Heart left ventricle (tissue), 16 donors: ENCODE data around the gene SMCO4. TPM values are rescaled to one million over a fixed set of nuclear protein-coding genes. Genes with fewer than 3 reads are reported as not detected.

Source experiments
- ATAC-seq, 4 donors: fragments of 200-7000 bp; cut with Tn5 transposase; one replicate each; pipeline ENCODE4 v1.9.1; 2020 to 2022; ENCODE audit warnings: moderate library complexity in 4 of 4, mild to moderate bottlenecking in 3 of 4, moderate number of reproducible peaks in 1 of 4
- DNase-seq, 5 donors: peaks; one replicate each; pipeline ENCODE4 v3.0.0-alpha.2; 2020
- H3K27ac ChIP-seq, 12 donors: fragments of 200-600 bp; sonication (generic) in 4 of 12; one replicate each; pipeline versions ENCODE4 v1.5.0 to v1.8.0; 2016 to 2022; ENCODE audit warnings: mild to moderate bottlenecking in 2 of 12
- H3K27me3 ChIP-seq, 9 donors: fragments of 200-600 bp; sonication (generic) in 2 of 9; one replicate each; pipeline versions ENCODE4 v1.5.1 to v1.8.0; 2016 to 2022; ENCODE audit warnings: mild to moderate bottlenecking in 3 of 9
- H3K36me3 ChIP-seq, 9 donors: fragments of 200-600 bp; sonication (generic) in 2 of 9; one replicate each; pipeline versions ENCODE4 v1.5.0 to v1.8.0; 2018 to 2022; ENCODE audit warnings: mild to moderate bottlenecking in 2 of 9
- H3K4me1 ChIP-seq, 12 donors: fragments of 200-600 bp; sonication (generic) in 4 of 12; one replicate each; pipeline versions ENCODE4 v1.5.0 to v1.8.0; 2016 to 2022; ENCODE audit warnings: mild to moderate bottlenecking in 3 of 12
- H3K4me3 ChIP-seq, 12 donors: fragments of 200-600 bp; sonication (generic) in 4 of 12; one replicate each; pipeline versions ENCODE4 v1.5.0 to v1.8.0; 2017 to 2022; ENCODE audit warnings: mild to moderate bottlenecking in 9 of 12, moderate library complexity in 4 of 12
- H3K9me3 ChIP-seq, 12 donors: fragments of 200-600 bp; sonication (generic) in 4 of 12; one replicate each; pipeline versions ENCODE4 v1.5.0 to v1.8.0; 2016 to 2022; ENCODE audit warnings: mild to moderate bottlenecking in 1 of 12
- POLR2A ChIP-seq, 2 donors: fragments of 450-650 bp; IDR thresholded peaks; one replicate each; pipeline ENCODE4 v1.6.1; 2017; ENCODE audit warnings: antibody characterized with exemption in 2 of 2, mild to moderate bottlenecking in 2 of 2, moderate library complexity in 2 of 2
- WGBS, 4 donors: extraction: QIAGEN DNeasy Blood & Tissue Kit in 2 of 4; methylation state at CpG; one replicate each; pipeline versions ENCODE4 v1.1.5 to v1.1.7; 2013 to 2018; 5-methylcytosine and 5-hydroxymethylcytosine counted together
- intact Hi-C, 10 donors: fragments of 100-400 bp; cut with DNase I; formaldehyde crosslinking; loops; one replicate each; pipeline versions ENCODE4 v1.11.1 to v1.14.2; 2022
- polyA plus RNA-seq, 2 donors: library from polyadenylated mRNA; stranded (reverse); fragments of 200-250 nt; gene quantifications; one replicate each; pipeline ENCODE4 v1.2.3, GENCODE V29; 2013
- total RNA-seq, 9 donors: library from RNA; depleted of rRNA in 2 of 9; stranded (reverse); fragments of >200 nt in 2 of 9; fragmentation: NEBNext Ultra II Directional in 3 of 9; extraction: Animal tissue kit (Norgen Biotek cat#: 25700) in 3 of 9; gene quantifications; one replicate each; pipeline versions ENCODE4 v1.1.0 to v1.2.4, GENCODE V29; 2016 to 2023
- TF ChIP-seq, protein P1 (sequence below), 12 donors: fragments of 200-600 bp; sonication (generic) in 4 of 12; IDR thresholded peaks; one replicate each; pipeline versions ENCODE4 v1.5.0 to v1.8.0; 2018 to 2022; ENCODE audit warnings: antibody characterized with exemption in 12 of 12, mild to moderate bottlenecking in 5 of 12
- donor health status: ischemic (EF 13 %, LVEDD 7.1; RV severe dilation, severe dysfunction).
- donor health status: healthy with polysubstance abuse.
- donor health status: DM: no; HTN: yes; CAD: no.
- donor health status: DM: no; HTN: no; CAD: no.
- donor health status: ischemic (EF 25% LVEDD 6.9; RV normal size, moderate dysfunction).
- donor health status: ischemic (EF 25% LVEDD 5.7; RV mildly dilated, moderate dysfunction).
- donor health status: healthy.
- donor health status: DM: yes; HTN: yes; CAD: no.
- donor health status: ischemic (EF 35%, LVEDD 5.7; RV mildly dilated, moderate dysfunction).
- donor health status: nonischemic (EF 11% LVEDD 7.7; RV severe dilation, severe dysfunction).
- donor health status: DM: yes; HTN: yes; CAD: no.
- donor health status: PGD.
- donor health status: ischemic (EF 29% LVEDD 5.4; RV normal size, mild dysfunction).
- donor health status: nonischemic (EF 23%, LVEDD 6.1; RV moderate dilation, normal function).

Gene SMCO4
- total and polyA plus RNA-seq, 11 donors, result 28.5 to 81.4 (median 52.5) TPM

DNA sequence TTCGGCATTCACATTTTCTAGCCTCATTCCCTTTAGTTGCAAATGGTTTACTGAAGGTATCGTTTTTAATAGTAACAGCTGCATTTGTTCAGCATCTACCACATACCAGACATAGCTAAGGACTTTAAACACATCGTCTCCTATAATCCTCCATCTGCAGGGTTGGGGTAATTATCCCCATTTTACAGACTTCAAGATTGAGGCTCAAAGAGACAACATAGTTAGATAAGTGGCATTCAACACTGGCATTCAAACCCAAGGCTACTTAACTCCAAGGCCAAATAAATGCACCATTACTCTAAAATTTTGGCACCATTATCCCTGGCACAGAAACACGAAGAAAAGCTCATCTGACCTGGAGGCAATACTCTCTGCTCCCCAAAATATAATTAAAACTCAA lies 28.5 kb downstream of the SMCO4 start:
- H3K27ac ChIP-seq, result no peak overlapping the region
- no peak for TF ChIP-seq POLR2A (IDR thresholded peaks at IDR 0.05)
- TF ChIP-seq, protein P1, sequence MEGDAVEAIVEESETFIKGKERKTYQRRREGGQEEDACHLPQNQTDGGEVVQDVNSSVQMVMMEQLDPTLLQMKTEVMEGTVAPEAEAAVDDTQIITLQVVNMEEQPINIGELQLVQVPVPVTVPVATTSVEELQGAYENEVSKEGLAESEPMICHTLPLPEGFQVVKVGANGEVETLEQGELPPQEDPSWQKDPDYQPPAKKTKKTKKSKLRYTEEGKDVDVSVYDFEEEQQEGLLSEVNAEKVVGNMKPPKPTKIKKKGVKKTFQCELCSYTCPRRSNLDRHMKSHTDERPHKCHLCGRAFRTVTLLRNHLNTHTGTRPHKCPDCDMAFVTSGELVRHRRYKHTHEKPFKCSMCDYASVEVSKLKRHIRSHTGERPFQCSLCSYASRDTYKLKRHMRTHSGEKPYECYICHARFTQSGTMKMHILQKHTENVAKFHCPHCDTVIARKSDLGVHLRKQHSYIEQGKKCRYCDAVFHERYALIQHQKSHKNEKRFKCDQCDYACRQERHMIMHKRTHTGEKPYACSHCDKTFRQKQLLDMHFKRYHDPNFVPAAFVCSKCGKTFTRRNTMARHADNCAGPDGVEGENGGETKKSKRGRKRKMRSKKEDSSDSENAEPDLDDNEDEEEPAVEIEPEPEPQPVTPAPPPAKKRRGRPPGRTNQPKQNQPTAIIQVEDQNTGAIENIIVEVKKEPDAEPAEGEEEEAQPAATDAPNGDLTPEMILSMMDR (IDR thresholded peaks at IDR 0.05), result no peak
- H3K9me3 ChIP-seq, result no peaks in the 10 kb centered on the region
- DNase-seq (no peak), ATAC-seq (no peak)
- peaks cover 0 to 37% (median 11%) of the 10 kb centered on the region in 12 donors for H3K4me1 ChIP-seq
- H3K4me3 ChIP-seq, result no peak overlapping the region
- WGBS, 4 donors, result 82 to 90% (median 83%) methylated on average over 4 of the region's 4 CpGs
- H3K27me3 ChIP-seq, result no peaks in the 10 kb centered on the region
- intact Hi-C loops, result no loop called here
- no peaks in the 10 kb centered on the region for H3K36me3 ChIP-seq

DNA sequence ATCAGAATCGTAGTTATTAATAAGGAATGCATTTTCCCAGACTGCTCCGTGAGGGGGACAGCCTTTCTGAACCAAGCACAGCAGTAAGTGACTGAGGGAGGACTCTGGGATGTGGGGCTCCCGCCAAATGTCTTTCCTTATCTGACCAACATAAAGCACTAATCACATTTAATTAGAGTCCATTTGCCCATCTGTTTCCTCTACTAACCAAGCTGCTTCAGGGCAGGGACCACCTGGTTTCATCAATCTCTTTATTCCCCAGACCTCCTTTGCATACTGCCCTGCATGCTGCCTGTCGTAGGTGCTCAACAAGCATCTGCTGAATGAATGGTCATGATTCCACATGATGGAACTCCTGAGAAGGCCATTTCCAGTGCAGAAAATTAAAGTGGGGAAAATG lies 29.4 kb downstream of the SMCO4 start:
- Histone ChIP-seq H3K4me1 (peaks cover 0 to 34% (median 9%) of the 10 kb centered on the region in 12 donors), H3K27me3 (no peaks in the 10 kb centered on the region), H3K9me3 (peaks cover 0 to 6% (median 0%) of the 10 kb centered on the region in 12 donors), H3K36me3 (no peaks in the 10 kb centered on the region), H3K27ac (no peak overlapping the region), H3K4me3 (no peak overlapping the region)
- intact Hi-C loops, result no loop called here
- ATAC-seq (no peak), DNase-seq (no peak)
- no peak for TF ChIP-seq POLR2A (IDR thresholded peaks at IDR 0.05)
- TF ChIP-seq, protein P1 (IDR thresholded peaks at IDR 0.05), result no peak
- 78 to 86% (median 79%) methylated on average over 4 of the region's 4 CpGs for WGBS, 4 donors

- H3K27ac ChIP-seq, result no peak overlapping the region
- TF ChIP-seq, protein P1 (IDR thresholded peaks at IDR 0.05), result no peak
- TF ChIP-seq POLR2A (IDR thresholded peaks at IDR 0.05), result no peak
- H3K4me1 ChIP-seq, result peaks cover 0 to 31% (median 9%) of the 10 kb centered on the region in 12 donors
- ATAC-seq (no peak), DNase-seq (no peak)
- peaks cover 0 to 6% (median 0%) of the 10 kb centered on the region in 12 donors for H3K9me3 ChIP-seq
- intact Hi-C loops, result no loop called here
- no peaks in the 10 kb centered on the region for H3K36me3 ChIP-seq
- no peak overlapping the region for H3K4me3 ChIP-seq
- no peaks in the 10 kb centered on the region for H3K27me3 ChIP-seq
- WGBS, 4 donors, result 94 to 99% (median 96%) methylated on average over 3 of the region's 3 CpGs
Observed at GRCh38 chr11:93512949-93513667, 30.1 kb downstream of the SMCO4 start.

GRCh38 chr11:93512073-93512475 lies 31.1 kb downstream of the SMCO4 start:
- WGBS, 4 donors, result 86 to 93% (median 89%) methylated on average over 4 of the region's 4 CpGs
- no peak for TF ChIP-seq POLR2A (IDR thresholded peaks at IDR 0.05)
- TF ChIP-seq, protein P1 (IDR thresholded peaks at IDR 0.05), result no peak

More at GRCh38 chr11:93512073-93512475, 31.1 kb downstream of the SMCO4 start:
- no peaks in the 10 kb centered on the region for H3K27me3 ChIP-seq
- H3K4me3 ChIP-seq, result no peak overlapping the region
- peaks cover 0 to 6% (median 0%) of the 10 kb centered on the region in 12 donors for H3K9me3 ChIP-seq
- H3K27ac ChIP-seq, result no peak overlapping the region
- ATAC-seq (no peak), DNase-seq (no peak)
- peaks cover 0 to 31% (median 9%) of the 10 kb centered on the region in 12 donors for H3K4me1 ChIP-seq
- no peaks in the 10 kb centered on the region for H3K36me3 ChIP-seq
- intact Hi-C loops, result no loop called here
